Measurements from ENCODE around the gene VSIG10L2.

VSIG10L2 gene

GRCh38 chr11:125929445-125930075 lies 16.3 kb upstream of the VSIG10L2 start:
- DNase-seq (ENCODE audit: low read depth in 2 of 2): no peak

- no peak for DNase-seq (ENCODE audit: low read depth in 2 of 2)
Observed at GRCh38 chr11:125930076-125930450, 15.8 kb upstream of the VSIG10L2 start.

GRCh38 chr11:125931116-125931515 lies 14.7 kb upstream of the VSIG10L2 start:
- DNase-seq (ENCODE audit: low read depth in 2 of 2): no peak

- no peak for DNase-seq (ENCODE audit: low read depth in 2 of 2)
Observed at GRCh38 chr11:125931668-125932067, 14.2 kb upstream of the VSIG10L2 start.

GRCh38 chr11:125932301-125932700 lies 13.5 kb upstream of the VSIG10L2 start:
- no peak for DNase-seq (ENCODE audit: low read depth in 2 of 2)

GRCh38 chr11:125933030-125933813 lies 12.6 kb upstream of the VSIG10L2 start:
- no peak for DNase-seq (ENCODE audit: low read depth in 2 of 2)

GRCh38 chr11:125934473-125934872 lies 11.4 kb upstream of the VSIG10L2 start:
- no peak for DNase-seq (ENCODE audit: low read depth in 2 of 2)

GRCh38 chr11:125935056-125935455 lies 10.8 kb upstream of the VSIG10L2 start:
- DNase-seq (ENCODE audit: low read depth in 2 of 2): no peak

- no peak for DNase-seq (ENCODE audit: low read depth in 2 of 2)
Observed at GRCh38 chr11:125935618-125936199, 10.1 kb upstream of the VSIG10L2 start.

- no peak for DNase-seq (ENCODE audit: low read depth in 2 of 2)
Observed at GRCh38 chr11:125938418-125938817, 7.4 kb upstream of the VSIG10L2 start.

- DNase-seq (ENCODE audit: low read depth in 2 of 2): no peak
Observed at GRCh38 chr11:125939081-125939521, 6.7 kb upstream of the VSIG10L2 start.

GRCh38 chr11:125940145-125940544 lies 5.7 kb upstream of the VSIG10L2 start:
- DNase-seq (ENCODE audit: low read depth in 2 of 2): no peak

- DNase-seq (ENCODE audit: low read depth in 2 of 2): no peak
Observed at GRCh38 chr11:125941267-125941618, 4.6 kb upstream of the VSIG10L2 start.

- DNase-seq (ENCODE audit: low read depth in 2 of 2): peak; percentile 18 to 45
Observed at GRCh38 chr11:125941619-125942611, 3.9 kb upstream of the VSIG10L2 start.

- DNase-seq (ENCODE audit: low read depth in 2 of 2): no peak
Observed at GRCh38 chr11:125942771-125943428, 2.9 kb upstream of the VSIG10L2 start.

GRCh38 chr11:125943661-125944349 lies 2.0 kb upstream of the VSIG10L2 start:
- no peak for DNase-seq (ENCODE audit: low read depth in 2 of 2)

- no peak for DNase-seq (ENCODE audit: low read depth in 2 of 2)
Observed at GRCh38 chr11:125944350-125945010, 1.4 kb upstream of the VSIG10L2 start.

- no peak for DNase-seq (ENCODE audit: low read depth in 2 of 2)
Observed at GRCh38 chr11:125945011-125945796, 640 bp upstream of the VSIG10L2 start.

- no peak for DNase-seq (ENCODE audit: low read depth in 2 of 2)
Observed at GRCh38 chr11:125946712-125947418, 1.0 kb downstream of the VSIG10L2 start.

Measured in stimulated activated CD4-positive, alpha-beta T cell treated with anti-CD3 and anti-CD28 coated beads, Interleukin-1b, Interleukin-23, amount 100 ng/mL, for 4 hours (primary cell).